ENCODE data around the gene LAMB2. TPM values are rescaled to one million over a fixed set of nuclear protein-coding genes. Genes with fewer than 3 reads are reported as not detected.

LAMB2 gene
- total and polyA plus RNA-seq, 10 of the 15 experiments (the other 5 are each of a cell fraction or from before 2014, with no cell fraction given) = 0.13 to 3.2 (median 0.64) TPM; not detected in 3

- TF ChIP-seq ATF3 (IDR thresholded peaks at IDR 0.05; ENCODE audit: borderline replicate concordance, extremely low read depth, low read depth, low read length) = no peak
- TF ChIP-seq HDAC6 (IDR thresholded peaks at IDR 0.05; ENCODE audit: unreplicated experiment) = no peak
- TF ChIP-seq NR2F1 (conservative IDR thresholded peaks at IDR 0.05) = peak; percentile 95
- no peak for TF ChIP-seq MEF2A (IDR thresholded peaks at IDR 0.05; ENCODE audit: insufficient read depth, low read depth, low read length)
- no peak for TF ChIP-seq ZNF622 (IDR thresholded peaks at IDR 0.05)
- no peak for TF ChIP-seq TARDBP (IDR thresholded peaks at IDR 0.05; ENCODE audit: borderline replicate concordance)
- TF ChIP-seq E4F1 (IDR thresholded peaks at IDR 0.05; ENCODE audit: borderline replicate concordance, partially characterized antibody) = peak; percentile 36
- peak; percentile 94 for TF ChIP-seq YY1 (IDR thresholded peaks at IDR 0.05; ENCODE audit: low read depth, low read length)
- TF ChIP-seq RBBP5 (conservative IDR thresholded peaks at IDR 0.05) = no peak
- TF ChIP-seq BMI1 (IDR thresholded peaks at IDR 0.05; ENCODE audit: borderline replicate concordance) = peak; percentile 73
- TF ChIP-seq TCF3 (IDR thresholded peaks at IDR 0.05; ENCODE audit: borderline replicate concordance, insufficient read depth, low read depth, low read length) = no peak
- TF ChIP-seq SUZ12 (IDR thresholded peaks at IDR 0.05; ENCODE audit: unreplicated experiment) = no peak
- peak; percentile 92 for TF ChIP-seq RB1 (IDR thresholded peaks at IDR 0.05; ENCODE audit: borderline replicate concordance)
- TF ChIP-seq NBN (IDR thresholded peaks at IDR 0.05) = peak; percentile 20; the same call in 1 of the 2 replicates
- TF ChIP-seq PAX5 (IDR thresholded peaks at IDR 0.05; ENCODE audit: borderline replicate concordance, low read depth, low read length) = no peak
- TF ChIP-seq SIX5 (IDR thresholded peaks at IDR 0.05; ENCODE audit: low read depth, low read length, severe bottlenecking) = no peak
- TF ChIP-seq SP1 (IDR thresholded peaks at IDR 0.05; ENCODE audit: low read depth, low read length) = peak; percentile 89
- no peak for TF ChIP-seq SREBF1 (IDR thresholded peaks at IDR 0.05; ENCODE audit: low read length)
- TF ChIP-seq MTA2 (IDR thresholded peaks at IDR 0.05; ENCODE audit: low read depth) = no peak
- peak; percentile 78 for TF ChIP-seq SMAD5 (IDR thresholded peaks at IDR 0.05; ENCODE audit: low read depth)
- no peak for TF ChIP-seq IRF5 (IDR thresholded peaks at IDR 0.05; ENCODE audit: borderline replicate concordance)
- TF ChIP-seq CEBPZ (IDR thresholded peaks at IDR 0.05; ENCODE audit: low read depth, low read length) = no peak
Measured at GRCh38 chr3:49104427-49105291, 28.2 kb downstream of the LAMB2 start, which contains the start of gene QARS1 (continued).
